GM12878 (cell line): Measurements from ENCODE around the gene KRT78. TPM values are rescaled to one million over a fixed set of nuclear protein-coding genes. Genes with fewer than 3 reads are reported as not detected.

Experiments used
- ATAC-seq: fragments of 200-7000 bp; cut with Tn5 transposase; 3 replicates; pipeline ENCODE4 v1.9.1; 2020; ENCODE audit warnings: mild to moderate bottlenecking, moderate library complexity
- BruUV-seq: library from RNA; stranded (reverse); fragments of 400-500 nt; replicated peaks from 2 replicates; lab custom pipeline; 2021; lab: Mats Ljungman, UMichigan
- CTCF ChIA-PET: fragments of 300-600 bp; sonication (Branson Sonifier 250); formaldehyde crosslinking; extraction: SDS; loops from one replicate; lab custom pipeline; 2021; ENCODE audit warnings: inconsistent platforms; lab: Yijun Ruan, JAX
- POLR2A ChIA-PET: fragments of 350-600 bp; formaldehyde crosslinking; extraction: SDS; loops from one replicate; lab custom pipeline; 2021; ENCODE audit warnings: inconsistent platforms; lab: Charles Lee
- RAD21 ChIA-PET: fragments of 300-600 bp; sonication (Branson Sonifier 250); formaldehyde crosslinking; loops from one replicate; lab custom pipeline; 2023; ENCODE audit warnings: antibody characterized with exemption; ENCODE audit not compliant: unreplicated experiment; lab: Charles Lee
- SMC1A ChIA-PET: fragments of 300-600 bp; sonication (Branson Sonifier 250); formaldehyde crosslinking; loops from one replicate; lab custom pipeline; 2023; ENCODE audit not compliant: unreplicated experiment, uncharacterized antibody; lab: Charles Lee
- DNase-seq: peaks from one replicate; pipeline ENCODE4 v3.0.0-alpha.2; 2011; ENCODE audit warnings: low read depth, low spot score
- FAIRE-seq: peaks from 3 replicates; lab custom pipeline; 2011; peaks lifted over from hg19 to GRCh38; lab: Jason Lieb, UNC
- H2AFZ ChIP-seq: 2 replicates; pipeline ENCODE4 v1.6.0; 2011; ENCODE audit warnings: low read depth, low read length, control low read depth; ENCODE audit not compliant: control insufficient read depth
- H3K27ac ChIP-seq: 2 replicates; pipeline ENCODE4 v1.5.1; 2011; ENCODE audit warnings: control low read depth; ENCODE audit not compliant: control insufficient read depth, insufficient read depth
- H3K27me3 ChIP-seq, 2 experiments: replicated peaks in 1 of 2; 2 replicates each; pipeline versions ENCODE4 v1.6.0 to v1.6.1; 2011; ENCODE audit warnings: low read length in 1 of 2; ENCODE audit not compliant: control insufficient read depth in 2 of 2, insufficient read depth in 2 of 2
- H3K36me3 ChIP-seq, 2 experiments: 2 replicates each; pipeline ENCODE4 v1.5.1; 2011; ENCODE audit warnings: low read length in 1 of 2; ENCODE audit not compliant: control insufficient read depth in 2 of 2, insufficient read depth in 2 of 2
- H3K4me1 ChIP-seq: 2 replicates; pipeline ENCODE4 v1.6.1; 2011; ENCODE audit warnings: mild to moderate bottlenecking, low read length, moderate library complexity, mixed read lengths; ENCODE audit not compliant: control insufficient read depth, insufficient read depth
- H3K4me2 ChIP-seq: 2 replicates; pipeline ENCODE4 v1.6.0; 2011; ENCODE audit warnings: control low read depth; ENCODE audit not compliant: control insufficient read depth, insufficient read depth
- H3K4me3 ChIP-seq: fragments of 200-600 bp; sonication (generic); 2 replicates; pipeline ENCODE4 v1.5.1; 2016
- H3K79me2 ChIP-seq: 2 replicates; pipeline ENCODE4 v1.6.0; 2011; ENCODE audit warnings: low read length; ENCODE audit not compliant: control insufficient read depth, insufficient read depth
- H3K9ac ChIP-seq: 2 replicates; pipeline ENCODE4 v1.8.0; 2011; ENCODE audit warnings: low read length, control low read depth, mixed read lengths; ENCODE audit not compliant: control insufficient read depth, insufficient read depth
- H3K9me3 ChIP-seq: replicated peaks from 3 replicates; pipeline ENCODE4 v1.5.1; 2011; ENCODE audit warnings: mild to moderate bottlenecking, low read length; ENCODE audit not compliant: control insufficient read depth, insufficient read depth
- H4K20me1 ChIP-seq: 2 replicates; pipeline ENCODE4 v1.6.0; 2011; ENCODE audit not compliant: control insufficient read depth, insufficient read depth
- BCL11A ChIP-seq: IDR thresholded peaks from 2 replicates; pipeline ENCODE4 v1.6.1; 2011; ENCODE audit warnings: low read depth, low read length
- CHD1 ChIP-seq: IDR thresholded peaks from 2 replicates; pipeline ENCODE4 v1.6.1; 2012; ENCODE audit warnings: low read depth, low read length, improper control_type of control experiment
- ESRRA ChIP-seq: IDR thresholded peaks from 2 replicates; pipeline ENCODE4 v1.6.1; 2012; ENCODE audit warnings: mild to moderate bottlenecking, low read length, improper control_type of control experiment
- HDAC2 ChIP-seq: fragments of 200-600 bp; sonication (generic); IDR thresholded peaks from 2 replicates; pipeline ENCODE4 v1.6.1; 2017
- KAT2A ChIP-seq: conservative IDR thresholded peaks from 2 replicates; pipeline ENCODE4 v1.6.1; 2011; ENCODE audit warnings: low read depth, low read length; ENCODE audit not compliant: control insufficient read depth
- LARP7 ChIP-seq: fragments of 450-650 bp; IDR thresholded peaks from 2 replicates; pipeline ENCODE4 v1.6.1; 2017; ENCODE audit warnings: mild to moderate bottlenecking
- MEF2A ChIP-seq: IDR thresholded peaks from 2 replicates; pipeline ENCODE4 v1.6.1; 2011; ENCODE audit warnings: low read depth, mild to moderate bottlenecking, low read length, moderate library complexity; ENCODE audit not compliant: insufficient read depth
- MLLT1 ChIP-seq: fragments of 450-650 bp; IDR thresholded peaks from 2 replicates; pipeline ENCODE4 v1.6.1; 2016; ENCODE audit warnings: mild to moderate bottlenecking
- SIN3A ChIP-seq: IDR thresholded peaks from 2 replicates; pipeline ENCODE4 v1.6.1; 2012; ENCODE audit warnings: low read depth, low read length, improper control_type of control experiment
- TCF3 ChIP-seq: IDR thresholded peaks from 2 replicates; pipeline ENCODE4 v1.6.1; 2012; ENCODE audit warnings: low read depth, mild to moderate bottlenecking, low read length, borderline replicate concordance; ENCODE audit not compliant: insufficient read depth
- USF1 ChIP-seq: IDR thresholded peaks from 2 replicates; pipeline ENCODE4 v1.6.1; 2011; ENCODE audit warnings: borderline replicate concordance, low read depth, mild to moderate bottlenecking, moderate library complexity, mixed read lengths, low read length; ENCODE audit not compliant: insufficient read depth; ENCODE audit errors: extremely low read length
- ZNF24 ChIP-seq: fragments of 450-650 bp; IDR thresholded peaks from 2 replicates; pipeline ENCODE4 v1.6.1; 2017; ENCODE audit warnings: antibody characterized with exemption, mild to moderate bottlenecking
- ZNF592 ChIP-seq: fragments of 450-650 bp; IDR thresholded peaks from 2 replicates; pipeline ENCODE4 v1.6.1; 2017; ENCODE audit warnings: mild to moderate bottlenecking, moderate library complexity
- WGBS: methylation state at CpG from one replicate; pipeline ENCODE4 v1.1.6; 2016; ENCODE audit warnings: low lambda C conversion rate; ENCODE audit not compliant: insufficient replicate concordance, insufficient coverage; ENCODE audit errors: missing lambda C conversion rate; 5-methylcytosine and 5-hydroxymethylcytosine counted together
- in situ Hi-C: fragments of 300-500 bp; cut with MboI; formaldehyde crosslinking; loops from 9 replicates; pipeline ENCODE4 v1.14.3; 2018; ENCODE audit warnings: mixed read lengths
- intact Hi-C: fragments of 100-400 bp; cut with micrococcal nuclease; formaldehyde crosslinking; loops from one replicate; pipeline ENCODE4 v1.14.2; 2022; ENCODE audit not compliant: unreplicated experiment
- polyA plus RNA-seq, 11 experiments: library from polyadenylated mRNA; depleted of rRNA in 4 of 11; unstranded in 6 of 11; stranded (reverse) in 5 of 11; fragments of >200 nt; fragmentation: Nextera tagmentation in 4 of 11; fragmentation: Illumina TruSeq in 1 of 11; extraction: Ambion mirVana in 4 of 11; extraction: Trizol in 1 of 11; gene quantifications; 1 replicate in 1 of 11; 2 replicates in 10 of 11; pipeline versions ENCODE4 v1.2.1 to v1.2.3, GENCODE V29; 2011 to 2016; ENCODE audit warnings: inconsistent platforms in 2 of 11, missing spikeins in 2 of 11, low read depth in 1 of 11
- total RNA-seq, 4 experiments: library from RNA; depleted of rRNA in 3 of 4; stranded (reverse); fragments of >200 nt in 3 of 4; fragmentation: Illumina TruSeq in 1 of 4; extraction: Trizol in 1 of 4; gene quantifications; 2 replicates each; pipeline versions ENCODE4 v1.2.1 to v1.2.3, GENCODE V29; 2013 to 2021

KRT78 gene
- total and polyA plus RNA-seq, 10 of the 15 experiments (the other 5 are each of a cell fraction or from before 2014, with no cell fraction given), result 0.07 TPM; not detected in 9

DNA sequence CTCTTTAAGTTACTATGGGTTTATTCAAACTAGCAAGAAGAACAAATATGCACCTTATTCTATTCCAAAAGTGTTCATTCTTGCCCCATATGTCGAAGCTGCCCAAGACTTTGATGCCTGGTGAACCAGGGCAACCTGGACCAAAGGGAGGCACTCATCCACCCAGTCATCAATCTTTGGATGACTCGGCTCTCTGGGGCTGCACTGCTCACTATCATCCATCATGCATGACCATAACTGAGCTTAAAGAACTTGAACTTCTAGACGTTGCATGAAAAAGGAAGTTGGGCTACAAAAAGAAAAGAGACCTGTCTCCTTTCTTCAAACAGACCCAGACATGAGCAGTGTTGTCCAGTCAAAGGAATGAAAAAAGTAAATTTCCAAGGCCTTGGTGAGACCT is 36.0 kb downstream of the KRT78 start (continued):
- no peak for TF ChIP-seq MLLT1
- no peak for TF ChIP-seq ZNF24
- TF ChIP-seq TCF3, result no peak

DNA sequence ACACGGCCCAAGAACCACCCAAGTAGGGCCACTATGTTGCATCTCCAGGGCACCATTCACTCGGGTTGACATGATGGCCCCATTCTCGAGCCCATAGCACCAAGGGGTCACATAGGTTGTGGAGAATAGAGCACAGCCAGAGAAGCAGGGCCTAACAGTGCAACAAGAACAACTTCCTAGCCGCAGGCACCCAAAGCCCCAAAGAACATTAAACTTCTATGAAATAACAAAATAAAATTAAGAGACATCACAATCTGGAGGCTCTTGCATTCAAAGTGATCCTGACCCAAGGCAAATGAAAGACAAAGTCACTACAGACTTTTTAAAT is 36.8 kb downstream of the KRT78 start:
- H3K79me2 ChIP-seq, result no peaks in the 10 kb centered on the region
- no peaks in the 10 kb centered on the region for H3K36me3 ChIP-seq
- POLR2A ChIA-PET, result interaction anchor here (0.6 kb wide), 1 partner anchor 1287 kb away, joined by 3 read pairs; no protein-coding TSS in a partner anchor
- H3K9ac ChIP-seq, result no peak overlapping the region
- no peak overlapping the region for H3K4me3 ChIP-seq
- H2AFZ ChIP-seq, result no peak overlapping the region
- no peaks in the 10 kb centered on the region for H4K20me1 ChIP-seq
- no TSS peak for BruUV-seq
- RAD21 ChIA-PET, result no interaction called here
- 3% methylated on average over 4 of the region's 4 CpGs for WGBS
- peaks cover 0 to 5% of the 10 kb centered on the region in 2 experiments; a peak in 2 of 4 replicates for H3K27me3 ChIP-seq
- intact Hi-C loops, result no loop called here
- CTCF ChIA-PET, result no interaction called here
- no peak overlapping the region for H3K4me2 ChIP-seq
- ATAC-seq (no peak), FAIRE-seq (no peak), DNase-seq (no peak)
- H3K9me3 ChIP-seq, result no peaks in the 10 kb centered on the region
- no peaks in the 10 kb centered on the region for H3K4me1 ChIP-seq
- TF ChIP-seq USF1, result no peak
- TF ChIP-seq SIN3A, result no peak
- TF ChIP-seq MEF2A, result no peak
- TF ChIP-seq BCL11A, result no peak
- no peak for TF ChIP-seq ZNF592
- TF ChIP-seq ESRRA, result no peak
- no peak for TF ChIP-seq KAT2A
- TF ChIP-seq HDAC2, result no peak
- TF ChIP-seq CHD1, result no peak
- TF ChIP-seq LARP7, result no peak
- TF ChIP-seq, all 136 proteins: peak for 0
- in situ Hi-C loops, result no loop called here
- SMC1A ChIA-PET, result no interaction called here
- no peak overlapping the region for H3K27ac ChIP-seq
